GM12872 (cell line): ENCODE data around the gene LIX1L.

Experiments used
- CTCF ChIP-seq: IDR thresholded peaks from 3 replicates; pipeline ENCODE4 v1.5.1; 2011; ENCODE audit warnings: low read depth, mild to moderate bottlenecking, low read length, moderate library complexity; ENCODE audit not compliant: insufficient read depth

The LIX1L gene

GRCh38 chr1:145942871-145943270 is 14.9 kb downstream of the LIX1L start:
- TF ChIP-seq CTCF = no peak

GRCh38 chr1:145942405-145942804 is 15.4 kb downstream of the LIX1L start:
- no peak for TF ChIP-seq CTCF

GRCh38 chr1:145937436-145937835 is 20.4 kb downstream of the LIX1L start:
- no peak for TF ChIP-seq CTCF

- no peak for TF ChIP-seq CTCF
Observed at GRCh38 chr1:145936247-145936646, 21.6 kb downstream of the LIX1L start.

- no peak for TF ChIP-seq CTCF
Observed at GRCh38 chr1:145935708-145936107, 22.1 kb downstream of the LIX1L start.

GRCh38 chr1:145927916-145928643 is 29.7 kb downstream of the LIX1L start:
- no peak for TF ChIP-seq CTCF

GRCh38 chr1:145927063-145927886 is 30.5 kb downstream of the LIX1L start, which contains the start of gene RBM8A:
Gene RBM8A, minus strand, starts transcription at chr1:145927484. Its CDS starts 58 bp downstream, at chr1:145927426.
- peak; percentile 75 for TF ChIP-seq CTCF
